ENCODE measurements around the gene SPATA25. TPM values are rescaled to one million over a fixed set of nuclear protein-coding genes. Genes with fewer than 3 reads are reported as not detected.

SPATA25 gene
- total and polyA plus RNA-seq, 2 experiments from 2014 or later = 0.41 to 5.6 TPM

DNA sequence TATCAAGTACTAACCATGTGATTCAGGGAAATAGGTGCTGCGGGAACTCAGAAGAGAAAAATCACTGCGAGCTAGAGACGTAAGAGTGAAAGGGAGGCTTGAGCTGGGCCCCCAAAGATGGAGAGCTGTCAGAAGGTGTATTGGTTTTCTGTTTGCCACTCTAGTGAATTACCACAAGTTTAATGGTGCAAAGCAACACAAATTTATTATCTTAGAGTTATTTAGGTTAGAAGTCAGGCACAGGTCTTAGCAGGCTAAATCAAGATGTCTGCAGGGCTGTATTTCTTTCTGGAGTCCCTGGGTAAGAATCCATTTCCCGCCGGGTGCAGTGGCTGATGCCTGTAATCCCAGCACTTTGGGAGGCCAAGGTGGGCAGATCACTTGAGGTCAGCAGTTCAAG is 27.5 kb downstream of the SPATA25 start:
- H3K79me2 ChIP-seq = peaks cover 50% of the 10 kb centered on the region
- no peaks in the 10 kb centered on the region for H3K9me2 ChIP-seq (replicated peaks; ENCODE audit: insufficient read depth)
- H3K4me3 ChIP-seq = no peak overlapping the region
- no peak overlapping the region for H3K4me2 ChIP-seq
- TF ChIP-seq, protein P1, sequence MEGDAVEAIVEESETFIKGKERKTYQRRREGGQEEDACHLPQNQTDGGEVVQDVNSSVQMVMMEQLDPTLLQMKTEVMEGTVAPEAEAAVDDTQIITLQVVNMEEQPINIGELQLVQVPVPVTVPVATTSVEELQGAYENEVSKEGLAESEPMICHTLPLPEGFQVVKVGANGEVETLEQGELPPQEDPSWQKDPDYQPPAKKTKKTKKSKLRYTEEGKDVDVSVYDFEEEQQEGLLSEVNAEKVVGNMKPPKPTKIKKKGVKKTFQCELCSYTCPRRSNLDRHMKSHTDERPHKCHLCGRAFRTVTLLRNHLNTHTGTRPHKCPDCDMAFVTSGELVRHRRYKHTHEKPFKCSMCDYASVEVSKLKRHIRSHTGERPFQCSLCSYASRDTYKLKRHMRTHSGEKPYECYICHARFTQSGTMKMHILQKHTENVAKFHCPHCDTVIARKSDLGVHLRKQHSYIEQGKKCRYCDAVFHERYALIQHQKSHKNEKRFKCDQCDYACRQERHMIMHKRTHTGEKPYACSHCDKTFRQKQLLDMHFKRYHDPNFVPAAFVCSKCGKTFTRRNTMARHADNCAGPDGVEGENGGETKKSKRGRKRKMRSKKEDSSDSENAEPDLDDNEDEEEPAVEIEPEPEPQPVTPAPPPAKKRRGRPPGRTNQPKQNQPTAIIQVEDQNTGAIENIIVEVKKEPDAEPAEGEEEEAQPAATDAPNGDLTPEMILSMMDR (IDR thresholded peaks at IDR 0.05; ENCODE audit: poor library complexity) = no peak
- TF ChIP-seq EZH2 (IDR thresholded peaks at IDR 0.05; ENCODE audit: borderline replicate concordance) (no peak), EZH2phosphoT487 (IDR thresholded peaks at IDR 0.05; ENCODE audit: low read depth, severe bottlenecking, unreplicated experiment) (no peak)
- DNase-seq (ENCODE audit: low spot score) = no peak
- H2AFZ ChIP-seq = no peak overlapping the region
- 93% methylated on average over 5 of the region's 5 CpGs for WGBS (ENCODE audit: low lambda C conversion rate, missing lambda C conversion rate)
- H3K36me3 ChIP-seq (replicated peaks; ENCODE audit: insufficient read depth, low read depth) = no peaks in the 10 kb centered on the region
- no peak overlapping the region for H3K27ac ChIP-seq
- peaks cover 20% of the 10 kb centered on the region for H3K4me1 ChIP-seq (ENCODE audit: insufficient read depth)
- no peaks in the 10 kb centered on the region for H3K9me3 ChIP-seq (ENCODE audit: low read depth)
- H4K20me1 ChIP-seq (ENCODE audit: insufficient read depth, poor library complexity, severe bottlenecking) = no peaks in the 10 kb centered on the region
- H3K27me3 ChIP-seq = no peaks in the 10 kb centered on the region

DNA sequence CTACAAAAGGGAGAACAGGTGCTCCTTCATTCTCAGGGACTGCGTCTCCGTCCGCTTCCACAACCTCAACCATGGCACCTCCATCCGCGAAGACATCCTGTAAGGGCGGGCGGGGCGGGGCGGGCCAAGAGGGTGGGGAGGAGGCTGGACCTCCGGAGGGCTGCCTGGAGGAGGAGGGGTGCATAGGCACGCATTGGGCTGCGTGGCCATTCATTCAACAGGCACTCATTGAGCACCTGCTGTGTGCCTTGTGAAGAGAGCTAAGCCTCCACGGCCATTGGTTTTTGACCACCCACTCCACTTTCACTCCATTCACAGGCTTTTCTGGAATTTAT is 29.6 kb downstream of the SPATA25 start:
- TF ChIP-seq EZH2 (IDR thresholded peaks at IDR 0.05; ENCODE audit: borderline replicate concordance) (no peak), EZH2phosphoT487 (IDR thresholded peaks at IDR 0.05; ENCODE audit: low read depth, severe bottlenecking, unreplicated experiment) (no peak)
- TF ChIP-seq, protein P1 (IDR thresholded peaks at IDR 0.05; ENCODE audit: poor library complexity) = no peak
- Histone ChIP-seq H4K20me1 (ENCODE audit: insufficient read depth, poor library complexity, severe bottlenecking) (no peaks in the 10 kb centered on the region), H3K9me3 (ENCODE audit: low read depth) (no peaks in the 10 kb centered on the region), H3K4me1 (ENCODE audit: insufficient read depth) (peaks cover 20% of the 10 kb centered on the region), H3K27ac (peak overlapping the region; percentile 78), H3K36me3 (replicated peaks; ENCODE audit: insufficient read depth, low read depth) (no peaks in the 10 kb centered on the region), H3K4me2 (peak overlapping the region; percentile 83), H2AFZ (peak overlapping the region; percentile 84), H3K9me2 (replicated peaks; ENCODE audit: insufficient read depth) (no peaks in the 10 kb centered on the region), H3K27me3 (no peaks in the 10 kb centered on the region), H3K79me2 (peaks cover 60% of the 10 kb centered on the region), H3K4me3 (peak overlapping the region; percentile 63)
- no peak for DNase-seq (ENCODE audit: low spot score)
- 14% methylated on average over 13 of the region's 13 CpGs for WGBS (ENCODE audit: low lambda C conversion rate, missing lambda C conversion rate)

DNA sequence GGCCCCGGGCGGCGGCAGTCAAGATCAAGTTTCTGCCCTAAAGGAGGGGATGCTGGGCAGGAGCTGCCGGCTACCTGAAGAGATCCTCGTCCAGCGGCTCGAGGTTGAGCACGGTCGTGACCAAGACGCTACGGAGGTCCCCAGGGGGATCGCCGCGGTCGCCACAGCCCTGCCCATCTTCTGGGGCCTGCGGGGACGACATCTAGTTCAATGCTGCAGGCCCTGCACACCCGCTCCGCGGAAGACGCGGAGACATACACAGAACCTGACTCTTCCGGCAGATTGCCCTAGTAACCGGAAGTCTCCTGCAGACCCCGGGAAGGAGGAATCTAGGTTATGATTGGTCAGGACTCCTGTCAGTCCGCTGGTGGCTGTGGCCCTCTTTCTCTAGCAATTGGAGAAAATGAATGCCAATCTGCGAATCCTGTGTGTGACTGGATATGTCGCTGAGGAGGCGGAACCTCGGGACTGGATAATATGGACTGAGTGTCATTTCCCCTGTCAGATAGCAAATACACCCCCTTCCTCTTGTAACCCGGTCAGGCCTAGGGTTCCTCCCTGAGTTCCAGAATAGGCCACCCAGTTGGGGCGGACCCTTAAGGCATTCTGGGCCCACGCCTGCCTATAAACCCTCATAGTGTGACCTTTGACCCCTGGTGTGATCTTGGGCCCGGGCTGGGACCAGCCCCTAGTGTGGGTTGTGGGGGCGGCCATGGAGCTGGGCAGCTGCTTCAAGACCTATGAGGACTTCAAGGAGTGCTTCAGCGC is 30.1 kb downstream of the SPATA25 start, which contains the start of the genes ACOT8 and ZSWIM3:
Gene ACOT8 (minus strand): TSS at position 279 of the 768 bp plus-strand sequence. CDS start 77 bp downstream, at position 202.
Gene ZSWIM3 (plus strand): TSS at position 501 of the 768 bp plus-strand sequence. CDS start 212 bp downstream, at position 713.
- 1% methylated on average over 36 of the region's 36 CpGs for WGBS (ENCODE audit: low lambda C conversion rate, missing lambda C conversion rate)
- peak; percentile 99 for DNase-seq (ENCODE audit: low spot score)
- Histone ChIP-seq H3K27me3 (no peaks in the 10 kb centered on the region), H3K4me1 (ENCODE audit: insufficient read depth) (peaks cover 20% of the 10 kb centered on the region), H3K79me2 (peaks cover 60% of the 10 kb centered on the region), H3K4me3 (peak within 1 kb of the TSS; percentile 63), H3K4me2 (peak within 1 kb of the TSS; percentile 93), H3K9me3 (ENCODE audit: low read depth) (no peaks in the 10 kb centered on the region), H3K36me3 (replicated peaks; ENCODE audit: insufficient read depth, low read depth) (no peaks in the 10 kb centered on the region), H2AFZ (peak within 1 kb of the TSS; percentile 84), H4K20me1 (ENCODE audit: insufficient read depth, poor library complexity, severe bottlenecking) (no peaks in the 10 kb centered on the region), H3K9me2 (replicated peaks; ENCODE audit: insufficient read depth) (no peaks in the 10 kb centered on the region), H3K27ac (peak within 1 kb of the TSS; percentile 78)
- TF ChIP-seq, protein P1 (IDR thresholded peaks at IDR 0.05; ENCODE audit: poor library complexity) = no peak
- TF ChIP-seq EZH2phosphoT487 (IDR thresholded peaks at IDR 0.05; ENCODE audit: low read depth, severe bottlenecking, unreplicated experiment) (no peak), EZH2 (IDR thresholded peaks at IDR 0.05; ENCODE audit: borderline replicate concordance) (no peak)
